GM18870 (cell line): ENCODE results near the gene EPB41L2.
A peak's percentile ranks its signal among the peaks of the same experiment; 100 is the strongest.
"Not testable (repeated sequence)": the region's sequence is repeated elsewhere in the genome, so short reads cannot be mapped to it uniquely, and the experiment has no call there.

Experiments
- ATAC-seq: cut with Tn5 transposase; IDR thresholded peaks from one replicate; pipeline ENCODE4 v1.9.1; 2021; ENCODE audit warnings: moderate library complexity; ENCODE audit not compliant: unreplicated experiment

Gene EPB41L2

GRCh38 chr6:131037194-131037897, 25.7 kb downstream of the EPB41L2 start:
- ATAC-seq = no peak

- ATAC-seq = no peak
These were observed 26.4 kb downstream of the EPB41L2 start for GRCh38 chr6:131036601-131037000.

- ATAC-seq = no peak
These were observed 26.9 kb downstream of the EPB41L2 start for GRCh38 chr6:131036143-131036542.

- no peak for ATAC-seq
These were observed 27.5 kb downstream of the EPB41L2 start for GRCh38 chr6:131035582-131035981.

- no peak for ATAC-seq
These were observed 29.4 kb downstream of the EPB41L2 start for GRCh38 chr6:131033631-131034030.

GRCh38 chr6:131029626-131030297, 33.3 kb downstream of the EPB41L2 start:
- peak; percentile 93 for ATAC-seq

- ATAC-seq = no peak
These were observed 35.7 kb downstream of the EPB41L2 start for GRCh38 chr6:131027326-131027725.

- no peak for ATAC-seq
These were observed 36.8 kb downstream of the EPB41L2 start for GRCh38 chr6:131026243-131026642.

- ATAC-seq = no peak
These were observed 38.5 kb downstream of the EPB41L2 start for GRCh38 chr6:131024565-131024964.

- no peak for ATAC-seq
These were observed 39.1 kb downstream of the EPB41L2 start for GRCh38 chr6:131023834-131024504.

- no peak for ATAC-seq
These were observed 40.4 kb downstream of the EPB41L2 start for GRCh38 chr6:131022691-131023090.

GRCh38 chr6:131017962-131018361, 45.1 kb downstream of the EPB41L2 start:
- ATAC-seq = no peak

- no peak for ATAC-seq
These were observed 47.3 kb downstream of the EPB41L2 start for GRCh38 chr6:131015630-131016263.

- ATAC-seq = no peak
These were observed 47.9 kb downstream of the EPB41L2 start for GRCh38 chr6:131015025-131015591.

GRCh38 chr6:131014080-131014776, 48.8 kb downstream of the EPB41L2 start:
- ATAC-seq = no peak

- ATAC-seq = no peak
These were observed 49.5 kb downstream of the EPB41L2 start for GRCh38 chr6:131013495-131013894.

GRCh38 chr6:131009790-131010189, 53.3 kb downstream of the EPB41L2 start:
- no peak for ATAC-seq

- not testable (repeated sequence) for ATAC-seq
These were observed 54.1 kb downstream of the EPB41L2 start for GRCh38 chr6:131008965-131009364.

GRCh38 chr6:131007964-131008363, 55.1 kb downstream of the EPB41L2 start:
- not testable (repeated sequence) for ATAC-seq

GRCh38 chr6:131007286-131007685, 55.8 kb downstream of the EPB41L2 start:
- no peak for ATAC-seq
